G401.6 (cell line): Measurements from ENCODE around the gene KIFC3.
"Not testable (repeated sequence)": the region's sequence is repeated elsewhere in the genome, so short reads cannot be mapped to it uniquely, and the experiment has no call there.

Experiments
- FAIRE-seq: peaks from 2 replicates; lab custom pipeline; 2012; peaks lifted over from hg19 to GRCh38; lab: Jason Lieb, UNC

KIFC3 gene

DNA sequence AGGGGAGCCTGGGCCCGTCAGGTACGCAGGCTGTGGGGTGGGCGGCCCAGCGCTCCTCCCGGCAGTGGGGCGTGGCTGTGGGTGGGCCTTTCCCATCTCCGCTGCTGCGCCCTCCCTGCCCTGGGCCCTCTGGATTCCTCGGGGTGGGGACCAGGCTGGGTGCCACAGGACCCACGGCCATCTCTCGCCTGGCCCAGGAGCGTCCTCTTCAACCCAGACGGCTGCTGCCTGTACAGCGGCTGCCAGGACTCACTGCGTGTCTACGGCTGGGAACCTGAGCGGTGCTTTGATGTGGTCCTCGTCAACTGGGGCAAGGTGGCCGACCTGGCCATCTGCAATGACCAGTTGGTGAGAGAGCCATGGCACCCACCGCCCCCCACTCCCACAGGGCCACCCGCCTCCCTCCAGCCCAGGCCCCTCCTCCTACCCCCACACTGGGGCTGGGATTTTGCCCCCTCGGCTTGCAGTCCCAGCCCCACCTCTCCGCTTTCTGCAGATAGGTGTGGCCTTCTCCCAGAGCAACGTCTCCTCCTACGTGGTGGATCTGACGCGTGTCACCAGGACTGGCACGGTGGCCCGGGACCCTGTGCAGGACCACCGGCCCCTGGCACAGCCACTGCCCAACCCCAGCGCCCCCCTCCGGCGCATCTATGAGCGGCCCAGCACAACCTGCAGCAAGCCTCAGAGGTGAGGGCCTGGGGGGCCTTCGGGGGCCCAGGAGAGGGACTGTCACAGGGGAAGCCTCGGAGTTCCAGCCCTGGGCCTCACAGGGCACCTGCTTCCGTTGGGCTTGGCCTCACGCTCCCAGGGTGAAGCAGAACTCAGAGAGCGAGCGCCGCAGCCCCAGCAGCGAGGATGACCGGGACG, 49.5 kb downstream of the KIFC3 start:
- FAIRE-seq: no peak

DNA sequence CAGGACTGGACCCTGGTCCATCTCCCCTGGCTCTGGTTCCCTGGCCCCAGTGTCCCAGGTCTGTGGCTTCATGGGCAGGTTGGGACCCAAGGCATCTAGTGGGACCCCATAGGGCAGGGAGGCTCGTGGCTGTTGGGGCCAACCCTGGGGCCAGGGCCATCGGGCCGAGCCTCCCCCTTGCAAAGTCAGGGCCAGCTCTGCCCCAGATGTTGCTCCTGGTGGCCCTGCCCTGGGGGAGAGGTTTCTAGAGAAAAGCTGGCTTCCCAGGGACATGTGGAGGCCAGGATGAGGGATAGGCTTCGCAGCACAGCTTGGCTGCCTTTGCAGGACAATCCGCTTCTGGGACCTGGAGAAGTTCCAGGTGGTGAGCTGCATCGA, 50.1 kb downstream of the KIFC3 start:
- no peak for FAIRE-seq

DNA sequence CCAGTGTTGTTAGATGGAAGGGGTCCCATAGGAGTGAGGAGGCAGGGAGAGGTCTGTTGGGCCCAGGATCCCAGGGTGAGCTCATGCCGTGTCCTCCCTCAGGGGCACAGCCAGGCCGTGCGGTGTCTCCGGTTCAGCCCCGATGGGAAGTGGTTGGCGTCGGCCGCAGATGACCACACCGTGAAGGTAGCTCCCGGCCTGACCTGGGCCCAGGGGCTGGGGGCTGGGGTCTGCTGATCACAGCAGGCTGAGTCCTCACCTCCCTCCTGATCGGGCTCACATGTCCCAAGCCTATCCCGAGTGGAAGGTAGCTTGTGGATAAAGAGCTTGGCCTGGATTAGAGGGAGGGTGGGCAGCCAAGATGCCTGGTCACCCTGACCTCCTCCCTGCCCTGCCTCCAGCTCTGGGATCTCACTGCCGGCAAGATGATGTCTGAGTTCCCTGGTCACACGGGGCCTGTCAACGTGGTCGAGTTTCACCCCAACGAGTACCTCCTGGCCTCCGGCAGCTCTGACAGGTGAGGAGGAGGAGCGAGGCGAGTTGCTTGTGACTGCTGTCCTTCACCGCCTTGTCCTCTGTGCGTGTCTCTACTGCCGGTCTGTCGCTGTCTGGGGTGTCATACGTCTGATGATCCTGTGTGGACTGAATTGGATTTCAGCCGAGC, 50.6 kb downstream of the KIFC3 start:
- FAIRE-seq: no peak

DNA sequence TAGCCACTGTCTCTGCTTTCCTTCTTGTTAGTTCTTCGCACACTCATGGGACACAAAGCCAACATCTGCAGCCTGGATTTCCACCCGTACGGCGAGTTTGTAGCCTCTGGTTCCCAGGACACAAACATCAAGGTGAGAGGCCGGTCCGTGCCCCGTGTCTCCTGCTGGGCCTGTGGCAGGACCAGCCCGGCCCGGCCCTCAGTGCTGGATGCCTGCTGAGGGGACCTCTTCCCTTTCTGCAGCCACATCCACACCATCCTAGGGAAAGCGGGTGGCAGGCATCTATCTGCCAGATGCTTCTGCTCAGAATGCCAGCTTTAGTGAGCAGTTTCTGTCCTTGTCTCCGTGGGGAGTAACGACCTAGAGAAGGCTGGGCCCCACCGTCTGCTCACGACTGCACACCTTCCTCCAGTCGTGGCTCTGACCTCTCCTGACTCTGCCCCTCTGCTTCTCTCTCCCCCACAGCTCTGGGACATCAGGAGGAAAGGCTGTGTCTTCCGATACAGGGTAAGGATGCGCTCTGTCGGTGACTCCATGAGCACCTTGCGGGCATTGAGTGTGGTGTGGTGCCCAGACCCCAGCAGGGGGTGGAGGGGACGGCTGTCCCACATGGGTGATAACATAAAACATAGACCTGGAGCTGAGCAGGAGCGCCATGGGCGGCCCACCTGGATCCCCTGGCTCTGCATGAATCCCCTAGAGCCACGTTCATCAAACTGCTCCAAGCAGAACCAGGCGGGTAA, 51.3 kb downstream of the KIFC3 start:
- no peak for FAIRE-seq

DNA sequence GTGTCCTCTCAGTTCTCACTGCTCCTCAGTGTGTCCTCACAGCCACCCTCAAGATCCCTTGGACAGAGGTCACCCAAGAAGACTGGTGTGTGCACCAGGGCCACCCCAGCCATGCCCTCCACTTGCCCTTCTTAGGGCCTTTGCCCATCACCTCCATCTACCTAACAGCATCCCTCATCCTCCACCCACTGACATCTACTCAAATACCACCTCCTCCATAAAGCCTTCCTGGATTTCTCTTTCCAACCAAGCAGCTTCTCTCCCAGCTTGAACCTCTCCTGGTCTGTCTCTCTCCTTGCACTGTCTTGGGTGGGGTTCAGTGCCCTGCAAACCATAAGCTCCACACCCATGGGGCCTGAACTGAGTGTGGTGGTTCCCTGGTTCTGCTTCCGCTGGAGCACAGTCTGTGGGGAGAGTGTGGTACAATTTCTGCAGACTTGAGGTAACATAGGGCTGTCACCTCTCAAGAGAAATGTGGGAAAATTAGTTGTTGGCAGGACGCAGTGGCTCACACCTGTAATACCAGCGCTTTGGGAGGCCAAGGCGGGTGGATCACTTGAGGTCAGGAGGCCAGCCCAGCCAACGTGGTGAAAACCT, 52.3 kb downstream of the KIFC3 start:
- FAIRE-seq: no peak

DNA sequence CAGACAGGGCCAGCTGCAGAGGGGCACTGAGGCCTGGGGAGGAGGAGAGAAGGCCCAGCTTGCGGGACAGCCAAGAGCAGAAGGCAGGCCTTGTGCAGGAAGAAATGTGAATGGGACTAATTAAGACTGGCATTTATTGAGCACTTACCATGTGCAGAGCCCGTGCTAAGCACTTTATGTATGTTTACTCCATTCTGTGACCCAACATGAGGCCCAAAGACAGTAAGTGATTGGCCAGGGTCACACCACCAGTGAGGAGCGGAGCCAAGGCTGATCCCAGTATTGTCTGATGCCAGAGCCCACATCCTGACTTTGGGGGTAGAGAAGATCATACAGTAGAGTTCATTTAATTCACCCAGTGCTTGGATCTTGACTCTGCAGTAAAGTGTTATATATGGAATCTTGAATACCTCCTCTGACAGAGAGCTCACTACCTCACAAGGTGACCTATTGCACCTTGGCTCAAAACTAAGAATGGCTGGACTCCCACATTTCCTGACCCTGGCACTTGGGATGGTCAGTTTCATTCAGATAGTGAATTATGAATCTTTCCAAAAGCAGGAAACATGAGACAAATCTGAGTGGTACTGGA, 53.1 kb downstream of the KIFC3 start:
- FAIRE-seq: no peak

DNA sequence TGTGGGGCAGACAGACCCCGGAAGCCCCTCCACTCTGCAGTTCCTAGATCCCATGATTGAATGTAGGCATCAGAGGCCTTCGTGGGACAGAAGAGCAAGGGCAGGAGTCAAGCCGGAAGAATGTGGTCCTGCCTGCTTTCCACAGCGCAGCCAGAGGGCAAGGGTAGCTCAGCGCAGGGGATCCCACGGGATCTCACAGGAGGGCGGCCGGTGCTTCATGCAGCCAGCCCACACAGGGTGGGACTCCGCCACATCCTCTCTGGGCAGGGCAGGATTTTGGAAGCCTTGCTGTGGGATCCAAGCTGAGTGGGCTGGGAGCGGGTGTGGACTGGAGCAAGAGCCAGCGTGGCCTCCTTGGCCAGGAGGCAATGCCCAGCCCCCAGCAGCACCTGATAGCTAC, 53.7 kb downstream of the KIFC3 start:
- FAIRE-seq: no peak

DNA sequence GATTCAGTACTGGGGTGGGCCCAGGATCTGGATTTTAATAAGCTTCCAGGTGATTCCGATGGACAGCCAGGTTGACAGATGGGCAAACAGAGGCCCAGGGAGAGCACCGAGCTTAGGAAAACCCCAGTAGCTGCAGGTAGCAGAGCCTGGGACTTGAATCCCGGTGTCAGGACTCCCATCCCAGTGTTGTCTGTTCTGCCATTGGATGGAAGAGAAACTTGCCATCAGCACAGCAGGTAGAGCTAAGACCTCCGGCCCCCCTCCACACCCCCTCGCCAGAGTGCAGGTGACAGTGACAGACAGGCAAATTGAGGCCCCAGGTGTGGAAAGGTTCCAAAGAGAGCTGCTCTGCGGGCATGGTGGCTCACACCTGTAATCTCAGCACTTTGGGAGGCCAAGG, 54.3 kb downstream of the KIFC3 start:
- FAIRE-seq: no peak

DNA sequence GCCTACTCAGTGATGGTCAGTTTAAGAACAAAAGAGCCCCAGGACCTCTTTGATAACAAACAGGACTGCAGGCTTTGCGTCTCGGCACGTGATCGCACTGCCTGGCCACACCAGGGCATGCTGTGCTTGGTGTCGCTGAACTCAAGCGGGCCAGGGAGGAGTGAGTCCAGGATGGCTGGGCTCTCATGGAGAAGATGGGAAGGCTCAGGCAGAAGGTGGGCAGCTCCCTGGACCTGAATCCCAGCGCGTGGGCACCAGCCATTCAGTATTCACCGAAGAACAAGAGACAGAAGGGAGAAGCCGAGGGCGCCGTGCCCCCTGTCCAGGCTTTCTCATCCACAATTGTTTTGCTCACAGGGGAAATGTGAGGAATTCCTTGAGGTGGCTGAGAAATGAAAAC, 54.8 kb downstream of the KIFC3 start:
- FAIRE-seq: no peak

DNA sequence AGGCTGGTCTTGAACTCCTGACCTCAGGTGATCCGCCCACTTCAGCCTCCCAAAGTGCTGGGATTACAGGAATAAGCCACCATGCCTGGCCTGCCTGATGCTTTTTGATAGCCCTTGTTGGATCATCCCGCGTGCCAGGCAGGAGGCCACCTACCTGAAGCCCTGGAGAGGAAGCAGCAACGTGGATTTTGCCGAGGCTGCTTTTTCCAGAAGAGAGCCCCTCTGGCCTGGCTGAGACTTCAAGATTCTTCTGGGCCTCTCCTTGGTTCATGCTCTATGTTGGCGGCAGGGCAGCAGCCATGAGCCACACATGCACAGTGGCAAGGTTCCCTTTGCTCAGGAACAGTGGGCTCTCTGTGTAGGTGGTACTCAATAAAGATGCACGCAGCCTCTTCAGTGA, 55.2 kb downstream of the KIFC3 start:
- FAIRE-seq: no peak

DNA sequence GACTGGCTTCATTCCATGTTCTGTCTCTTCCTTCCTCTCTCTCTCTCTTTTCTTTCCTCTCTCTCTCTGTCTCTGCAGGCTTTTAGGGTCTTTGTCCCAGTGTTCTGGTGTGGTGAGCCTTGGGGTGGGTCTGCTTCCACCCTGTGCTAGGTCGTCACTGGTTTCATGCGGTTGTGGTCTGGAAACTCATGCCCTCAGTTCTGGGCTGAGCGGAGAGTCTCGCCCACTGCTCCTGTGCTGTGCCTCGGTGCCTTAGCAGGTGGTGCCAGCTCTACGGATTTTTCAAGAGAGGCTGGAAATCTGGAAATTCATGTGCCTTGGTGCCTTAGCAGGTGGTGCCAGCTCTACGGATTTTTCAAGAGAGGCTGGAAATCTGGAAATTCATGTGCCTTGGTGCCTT, 56.0 kb downstream of the KIFC3 start:
- not testable (repeated sequence) for FAIRE-seq

DNA sequence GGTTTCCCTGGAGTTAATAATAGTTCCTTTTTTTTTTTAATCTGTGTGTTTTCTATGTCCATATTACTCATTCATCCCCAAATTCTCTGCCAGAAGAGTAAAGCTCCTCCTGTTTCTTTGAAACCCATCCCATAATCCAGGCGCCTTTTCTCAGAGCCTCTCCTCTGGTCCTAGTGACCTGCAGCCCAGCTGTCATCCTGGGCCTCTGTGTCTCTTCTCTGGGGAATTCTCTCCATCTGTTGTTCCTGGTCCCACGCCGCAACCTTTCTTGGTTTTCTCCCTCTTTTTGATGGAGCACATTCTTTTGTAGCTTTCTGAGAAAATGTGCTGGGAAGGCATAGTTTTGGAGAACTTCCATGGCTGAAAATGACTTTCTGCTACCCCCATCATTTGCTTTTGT, 56.5 kb downstream of the KIFC3 start:
- FAIRE-seq: no peak

DNA sequence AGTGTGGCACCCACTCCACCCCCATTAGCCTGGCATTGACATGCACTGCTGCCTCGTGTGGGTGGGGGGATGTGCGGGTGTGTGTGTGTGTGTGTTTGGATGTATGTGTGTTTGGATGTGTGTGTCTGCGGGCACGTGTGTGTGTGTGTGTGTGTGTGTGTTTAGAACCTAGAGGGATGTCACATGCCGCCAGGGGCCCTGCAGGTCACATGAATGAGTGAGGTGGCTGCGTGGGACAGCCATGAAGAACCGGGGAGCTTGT, 57.7 kb downstream of the KIFC3 start:
- FAIRE-seq: no peak

DNA sequence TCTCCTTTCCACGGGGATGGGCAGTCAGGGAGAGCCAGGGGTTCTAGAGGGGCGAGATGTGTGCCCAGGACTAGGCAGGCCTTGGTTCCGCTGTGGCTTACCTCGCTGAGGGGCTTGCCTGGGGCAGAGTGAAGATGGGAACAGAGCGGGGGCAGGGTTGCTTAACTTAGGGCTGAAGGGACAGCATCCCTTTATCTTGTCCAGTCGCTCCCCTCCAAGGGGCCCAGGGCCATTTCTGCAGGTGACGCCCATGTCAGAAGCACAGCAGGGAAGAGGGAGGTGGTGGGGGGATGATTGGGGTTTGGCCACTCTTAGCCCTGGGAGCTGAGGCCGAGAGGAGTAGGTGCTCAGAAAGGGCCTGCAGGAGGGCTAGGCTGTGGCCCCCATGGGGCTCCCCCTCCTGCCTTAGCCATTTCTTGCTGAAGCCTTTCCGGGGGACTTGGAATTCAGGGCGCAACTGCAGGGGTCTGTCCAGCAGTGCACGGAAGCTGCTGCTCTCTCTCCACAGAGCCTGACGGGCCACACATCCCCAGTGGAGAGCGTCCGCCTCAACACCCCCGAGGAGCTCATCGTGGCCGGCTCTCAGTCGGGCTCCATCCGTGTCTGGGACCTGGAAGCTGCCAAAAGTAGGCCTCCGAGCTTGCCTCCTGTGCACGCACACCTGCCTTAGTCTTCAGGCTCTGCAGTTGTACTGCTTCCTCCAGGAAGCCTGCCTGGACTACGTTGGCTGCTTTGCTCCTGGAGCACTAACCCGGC, 58.2 kb downstream of the KIFC3 start:
- no peak for FAIRE-seq

DNA sequence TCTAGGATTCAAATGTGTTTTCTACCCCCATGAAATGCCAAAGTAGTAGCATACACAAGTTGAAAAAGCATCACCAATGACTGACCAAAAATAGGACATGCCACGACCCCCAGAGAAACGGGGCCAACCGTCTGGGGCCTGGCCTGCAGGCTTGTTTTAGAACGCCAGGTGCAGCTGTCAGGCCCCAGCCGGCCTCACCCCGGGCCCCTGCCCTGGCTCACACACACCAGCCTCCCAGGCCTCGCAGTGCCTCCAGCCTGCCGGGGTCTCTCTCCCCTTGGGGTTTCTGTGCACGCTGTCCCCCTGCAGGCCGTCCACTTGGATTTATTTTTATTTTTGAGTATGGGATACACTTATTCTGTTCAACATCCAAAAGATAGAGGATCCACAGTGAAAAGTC, 58.8 kb downstream of the KIFC3 start:
- FAIRE-seq: no peak

DNA sequence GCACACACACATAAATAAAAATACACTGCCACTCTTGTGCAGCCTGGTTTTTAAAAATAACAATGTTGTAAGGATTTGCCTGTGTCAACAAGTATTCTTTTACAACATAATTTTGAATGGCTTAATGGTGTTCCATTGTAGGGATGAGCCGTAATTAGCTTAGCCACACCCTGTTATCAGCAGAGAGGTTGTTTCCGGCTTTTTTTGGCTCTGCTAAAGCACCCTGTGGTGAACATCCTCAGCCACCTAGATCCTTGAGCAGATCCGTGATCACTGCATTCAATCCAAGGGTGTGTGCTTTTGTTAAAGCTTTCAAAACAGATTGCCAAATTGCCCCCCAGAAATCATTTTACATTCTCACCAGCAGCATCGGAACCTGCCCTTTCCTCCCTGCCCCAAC, 59.7 kb downstream of the KIFC3 start:
- FAIRE-seq: no peak

DNA sequence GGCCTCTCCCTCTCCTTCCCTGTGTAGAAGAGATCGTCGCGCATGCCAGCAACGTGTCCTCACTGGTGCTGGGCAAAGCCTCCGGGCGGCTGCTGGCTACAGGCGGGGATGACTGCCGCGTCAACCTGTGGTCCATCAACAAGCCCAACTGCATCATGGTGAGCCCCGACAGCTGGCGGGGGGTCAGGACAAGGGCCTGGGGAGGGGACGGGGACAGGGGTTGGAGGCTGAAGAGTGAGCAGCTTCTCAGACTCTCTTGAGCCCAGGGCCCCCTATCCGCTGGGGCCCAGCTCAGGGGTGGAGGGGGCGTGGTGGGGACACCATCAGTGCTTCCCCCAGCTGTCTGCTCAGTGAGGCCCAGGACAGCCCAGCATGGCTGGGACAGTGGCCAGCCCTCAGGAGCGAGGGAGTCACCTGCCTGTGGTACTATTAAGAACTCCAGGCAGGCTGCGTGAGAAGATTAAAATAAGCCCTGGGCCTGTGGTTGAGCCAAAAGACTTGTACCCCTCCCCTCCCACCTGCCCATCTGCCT, 60.6 kb downstream of the KIFC3 start:
- FAIRE-seq: no peak

DNA sequence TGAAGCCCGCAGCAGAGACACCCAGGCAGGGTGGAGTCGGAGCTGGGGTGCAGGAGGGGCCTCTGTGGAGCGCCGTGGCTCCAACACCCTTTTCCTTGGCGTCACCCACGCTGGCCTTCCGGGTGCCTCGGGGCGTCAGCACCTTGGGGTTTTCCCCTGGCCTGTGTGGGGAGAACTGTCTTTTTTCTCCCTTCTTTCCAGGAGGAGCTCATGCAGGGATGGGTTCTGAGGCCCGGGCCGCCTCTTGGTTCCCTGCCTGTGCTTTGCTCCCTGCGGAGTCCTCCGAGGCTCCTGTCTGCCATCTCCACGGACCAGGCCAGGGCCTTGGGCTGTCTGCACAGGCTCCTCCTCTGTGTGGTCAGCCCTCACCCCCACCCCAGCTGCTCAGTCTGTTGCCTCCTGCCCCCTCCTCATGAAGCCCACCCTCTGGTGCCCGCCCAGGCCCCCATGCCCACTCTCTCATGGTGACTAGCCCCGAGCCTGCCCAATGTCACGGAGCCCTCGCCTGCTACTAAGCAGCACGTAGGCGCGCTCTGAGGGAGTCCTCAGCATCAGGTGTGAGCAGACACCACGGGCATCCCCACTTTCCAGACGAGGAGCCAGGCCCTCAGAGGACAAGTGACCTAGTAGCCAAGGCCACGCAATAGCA, 61.7 kb downstream of the KIFC3 start:
- no peak for FAIRE-seq

DNA sequence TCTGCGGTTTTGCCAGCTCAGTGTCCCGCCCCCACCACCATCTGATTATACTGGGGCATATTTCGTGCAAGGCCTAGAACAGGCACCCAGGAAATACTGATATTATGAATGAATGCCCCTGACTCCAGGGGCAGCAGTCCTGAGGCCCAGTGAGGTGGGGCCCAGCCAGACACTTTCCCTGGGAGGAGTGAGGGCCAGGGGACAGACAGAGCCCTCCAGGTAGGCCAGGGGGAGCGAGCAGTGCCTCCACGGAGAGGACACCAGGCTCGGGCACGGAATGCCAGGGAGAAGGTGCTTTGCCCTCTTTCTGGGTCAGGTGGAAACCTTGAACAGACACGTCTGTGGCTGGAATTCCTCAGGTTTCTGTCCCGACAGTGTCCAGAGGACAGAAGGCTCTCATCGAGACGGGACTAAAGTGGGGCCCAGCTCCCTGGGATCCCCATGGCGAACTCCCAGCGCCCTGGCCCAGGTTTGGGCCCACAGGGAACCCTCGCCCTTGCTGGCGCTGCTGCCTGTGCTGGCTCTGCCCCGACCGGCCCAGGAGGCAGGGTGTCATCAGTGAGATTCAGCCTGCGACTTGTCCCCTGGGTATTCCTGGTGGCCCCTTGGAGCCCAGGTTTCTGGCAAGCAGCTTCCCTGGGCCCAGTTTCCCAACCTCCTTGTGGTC, 62.4 kb downstream of the KIFC3 start:
- no peak for FAIRE-seq

DNA sequence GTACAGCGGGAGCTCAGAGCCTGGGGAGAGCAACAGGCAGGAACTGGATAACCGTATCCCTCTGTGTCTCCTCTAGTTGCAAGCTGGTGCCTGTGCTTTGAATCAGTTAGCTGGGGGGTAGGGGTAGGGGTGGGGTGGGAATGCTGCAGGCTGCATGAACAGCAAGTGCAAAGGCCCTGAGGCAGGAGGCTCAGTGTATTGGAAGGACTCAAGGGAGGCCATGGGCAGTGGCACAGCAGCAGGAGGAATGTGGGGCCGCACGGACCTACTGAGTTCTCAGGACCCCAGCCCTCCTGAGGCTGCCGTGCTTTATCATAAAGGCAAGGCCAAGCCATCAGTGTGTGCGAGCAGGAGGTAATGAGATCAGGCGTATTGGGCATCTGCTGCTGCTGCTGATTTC, 63.4 kb downstream of the KIFC3 start:
- FAIRE-seq: no peak
